Right lobe of liver (tissue), 6 donors: ENCODE results near the gene GAL3ST3. TPM values are rescaled to one million over a fixed set of nuclear protein-coding genes. Genes with fewer than 3 reads are reported as not detected.
A peak's percentile ranks its signal among the peaks of the same experiment; 100 is the strongest.

Experiments
- ATAC-seq, 4 donors: fragments of 200-7000 bp; cut with Tn5 transposase; one replicate each; pipeline ENCODE4 v1.9.1; 2020; ENCODE audit warnings: mild to moderate bottlenecking in 4 of 4, moderate library complexity in 4 of 4
- DNase-seq, 3 donors: peaks; one replicate each; pipeline ENCODE4 v3.0.0-alpha.2; 2020
- H3K27ac ChIP-seq, 3 donors: fragments of 200-600 bp; one replicate each; pipeline ENCODE4 v1.8.0; 2022
- H3K27me3 ChIP-seq, 2 donors: fragments of 200-600 bp; one replicate each; pipeline ENCODE4 v1.8.0; 2022
- H3K36me3 ChIP-seq, 4 donors: fragments of 200-600 bp; sonication (generic) in 1 of 4; one replicate each; pipeline versions ENCODE4 v1.5.1 to v1.8.0; 2017 to 2022; ENCODE audit warnings: control low read depth in 1 of 4
- H3K4me1 ChIP-seq, 4 donors: fragments of 200-600 bp; sonication (generic) in 1 of 4; one replicate each; pipeline versions ENCODE4 v1.5.1 to v1.8.0; 2017 to 2022; ENCODE audit warnings: control low read depth in 1 of 4
- H3K4me3 ChIP-seq, 3 donors: fragments of 200-600 bp; one replicate each; pipeline ENCODE4 v1.8.0; 2022
- H3K9me3 ChIP-seq, 4 donors: fragments of 200-600 bp; sonication (generic) in 1 of 4; one replicate each; pipeline versions ENCODE4 v1.5.1 to v1.8.0; 2017 to 2022; ENCODE audit warnings: control low read depth in 1 of 4
- POLR2A ChIP-seq: fragments of 450-650 bp; IDR thresholded peaks from one replicate; pipeline ENCODE4 v1.6.1; 2017; ENCODE audit warnings: antibody characterized with exemption, mild to moderate bottlenecking
- WGBS: methylation state at CpG from one replicate; pipeline ENCODE4 v1.1.6; 2018; ENCODE audit warnings: low coverage, low lambda C conversion rate; ENCODE audit not compliant: insufficient coverage; ENCODE audit errors: missing lambda C conversion rate; 5-methylcytosine and 5-hydroxymethylcytosine counted together
- intact Hi-C, 2 donors: fragments of 100-400 bp; cut with DNase I; formaldehyde crosslinking; loops; one replicate each; pipeline versions ENCODE4 v1.11.2 to v1.14.1; 2022
- total RNA-seq, 6 experiments: library from RNA; depleted of rRNA in 2 of 6; stranded (reverse); fragments of >200 nt in 2 of 6; fragmentation: NEBNext Ultra II Directional in 3 of 6; extraction: Animal tissue kit (Norgen Biotek cat#: 25700) in 3 of 6; gene quantifications; one replicate each; pipeline versions ENCODE4 v1.1.0 to v1.2.4, GENCODE V29; 2016 to 2023
- TF ChIP-seq, protein P1 (sequence below), 4 donors: fragments of 200-600 bp in 3 of 4; fragments of 450-650 bp in 1 of 4; IDR thresholded peaks; one replicate each; pipeline versions ENCODE4 v1.5.1 to v1.8.0; 2016 to 2022; ENCODE audit warnings: antibody characterized with exemption in 4 of 4, mild to moderate bottlenecking in 2 of 4
- donor health status: DM: no; HTN: yes; CAD: no.
- donor health status: DM: no; HTN: no; CAD: no.
- donor health status: DM: no; HTN: no; CAD: no.
- donor health status: DM: no; HTN: yes; CAD: no.
- donor health status: DM: no; HTN: yes; CAD: no.

The GAL3ST3 gene
- total RNA-seq, 6 experiments from 2014 or later, result not detected

DNA sequence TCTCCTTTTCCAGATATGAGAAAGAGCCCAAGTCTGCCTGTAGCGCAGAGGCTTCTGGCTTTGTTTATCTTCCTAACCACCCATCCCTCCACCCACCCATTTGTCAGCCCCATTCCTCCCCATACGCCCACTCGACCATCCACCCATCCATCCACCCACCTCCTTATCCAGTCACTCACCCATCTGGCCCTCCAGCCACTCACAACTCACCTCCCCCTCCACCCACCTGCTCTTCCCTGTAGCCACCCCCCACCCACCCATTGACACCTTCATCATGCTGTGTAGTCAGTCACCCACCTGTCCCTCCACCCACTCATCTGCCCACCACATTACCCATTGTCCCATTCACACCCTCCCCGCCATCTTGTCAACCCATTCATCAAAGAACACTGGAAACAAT, 31.6 kb downstream of the GAL3ST3 start:
- Histone ChIP-seq H3K27me3 (peaks cover 0 to under 1% of the 10 kb centered on the region in 2 donors), H3K4me3 (no peak overlapping the region), H3K36me3 (no peaks in the 10 kb centered on the region), H3K9me3 (no peaks in the 10 kb centered on the region), H3K4me1 (no peaks in the 10 kb centered on the region), H3K27ac (no peak overlapping the region)
- 72% methylated on average over 4 of the region's 4 CpGs for WGBS
- intact Hi-C loops, result no loop called here
- no peak for DNase-seq
- TF ChIP-seq, protein P1, sequence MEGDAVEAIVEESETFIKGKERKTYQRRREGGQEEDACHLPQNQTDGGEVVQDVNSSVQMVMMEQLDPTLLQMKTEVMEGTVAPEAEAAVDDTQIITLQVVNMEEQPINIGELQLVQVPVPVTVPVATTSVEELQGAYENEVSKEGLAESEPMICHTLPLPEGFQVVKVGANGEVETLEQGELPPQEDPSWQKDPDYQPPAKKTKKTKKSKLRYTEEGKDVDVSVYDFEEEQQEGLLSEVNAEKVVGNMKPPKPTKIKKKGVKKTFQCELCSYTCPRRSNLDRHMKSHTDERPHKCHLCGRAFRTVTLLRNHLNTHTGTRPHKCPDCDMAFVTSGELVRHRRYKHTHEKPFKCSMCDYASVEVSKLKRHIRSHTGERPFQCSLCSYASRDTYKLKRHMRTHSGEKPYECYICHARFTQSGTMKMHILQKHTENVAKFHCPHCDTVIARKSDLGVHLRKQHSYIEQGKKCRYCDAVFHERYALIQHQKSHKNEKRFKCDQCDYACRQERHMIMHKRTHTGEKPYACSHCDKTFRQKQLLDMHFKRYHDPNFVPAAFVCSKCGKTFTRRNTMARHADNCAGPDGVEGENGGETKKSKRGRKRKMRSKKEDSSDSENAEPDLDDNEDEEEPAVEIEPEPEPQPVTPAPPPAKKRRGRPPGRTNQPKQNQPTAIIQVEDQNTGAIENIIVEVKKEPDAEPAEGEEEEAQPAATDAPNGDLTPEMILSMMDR (IDR thresholded peaks at IDR 0.05), result no peak
- TF ChIP-seq POLR2A, result no peak
- ATAC-seq, result no peak

GRCh38 chr11:66016793-66017177, 32.2 kb downstream of the GAL3ST3 start:
- H3K4me3 ChIP-seq, result no peak overlapping the region
- no peaks in the 10 kb centered on the region for H3K4me1 ChIP-seq
- no peak for ATAC-seq
- TF ChIP-seq, protein P1 (IDR thresholded peaks at IDR 0.05), result no peak
- TF ChIP-seq POLR2A, result no peak
- intact Hi-C loops, result no loop called here
- no peak for DNase-seq
- H3K9me3 ChIP-seq, result no peaks in the 10 kb centered on the region
- H3K27me3 ChIP-seq, result peaks cover 0 to 6% of the 10 kb centered on the region in 2 donors
- H3K27ac ChIP-seq, result no peak overlapping the region
- WGBS, result 67% methylated on average over 1 of the region's 10 CpGs
- H3K36me3 ChIP-seq, result no peaks in the 10 kb centered on the region

DNA sequence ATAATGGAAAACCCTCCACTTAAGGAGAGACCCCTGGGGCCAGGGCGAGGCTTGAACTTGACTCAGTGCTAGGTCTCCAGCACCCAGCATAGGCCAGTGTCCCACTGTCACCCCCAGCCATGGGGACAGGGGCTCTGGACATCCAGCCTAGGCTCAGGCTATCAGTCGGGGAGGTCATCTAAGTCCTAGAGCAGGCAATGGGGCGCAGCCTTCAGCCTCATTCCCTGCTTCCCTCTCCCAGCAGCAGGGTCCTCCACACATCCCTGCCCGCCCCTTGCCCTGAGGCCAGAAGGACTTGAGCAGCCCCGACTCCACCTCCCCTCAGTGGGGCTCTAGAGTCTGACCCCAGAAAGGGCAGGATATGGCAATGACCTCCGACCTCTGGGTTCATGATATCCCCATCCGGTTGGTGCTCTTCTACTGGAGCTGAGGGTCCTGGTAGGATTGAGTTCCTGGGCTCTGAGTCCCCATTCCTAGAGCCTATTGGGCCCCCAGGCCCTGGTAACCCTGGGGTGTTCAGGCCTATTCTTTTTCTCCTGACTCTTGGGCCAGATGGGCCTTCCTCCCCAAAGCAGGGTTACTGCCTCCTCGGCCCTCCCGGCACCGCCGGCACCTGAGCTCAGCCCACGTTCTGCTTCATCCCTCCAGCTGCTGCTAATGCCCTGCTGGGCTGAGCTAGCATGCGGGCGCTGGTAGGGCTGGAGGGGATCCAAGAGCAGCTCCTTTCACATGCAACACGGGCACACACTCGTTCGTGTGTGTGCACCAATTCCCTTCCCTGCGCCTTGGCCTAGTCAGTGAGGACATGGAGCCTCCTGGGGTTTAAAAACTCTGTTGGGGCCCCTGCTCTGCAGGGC, 32.8 kb downstream of the GAL3ST3 start:
- ATAC-seq (no peak), DNase-seq (no peak)
- Histone ChIP-seq H3K27me3 (peaks cover 0 to 11% of the 10 kb centered on the region in 2 donors), H3K36me3 (no peaks in the 10 kb centered on the region), H3K9me3 (no peaks in the 10 kb centered on the region), H3K27ac (no peak overlapping the region), H3K4me1 (no peaks in the 10 kb centered on the region), H3K4me3 (no peak overlapping the region)
- no CpG with 5 or more reads among the region's 18 CpGs for WGBS
- intact Hi-C loops, result no loop called here
- TF ChIP-seq, protein P1 (IDR thresholded peaks at IDR 0.05), result no peak
- no peak for TF ChIP-seq POLR2A

- no peaks in the 10 kb centered on the region for H3K4me1 ChIP-seq
- TF ChIP-seq, protein P1 (IDR thresholded peaks at IDR 0.05), result no peak
- TF ChIP-seq POLR2A, result no peak
- H3K4me3 ChIP-seq, result no peak overlapping the region
- intact Hi-C loops, result no loop called here
- H3K9me3 ChIP-seq, result no peaks in the 10 kb centered on the region
- peaks cover 0 to 11% of the 10 kb centered on the region in 2 donors for H3K27me3 ChIP-seq
- H3K36me3 ChIP-seq, result no peaks in the 10 kb centered on the region
- DNase-seq (no peak), ATAC-seq (peak in 1 of 4 donors; percentile 17)
- no peak overlapping the region for H3K27ac ChIP-seq
- WGBS, result no CpG with 5 or more reads among the region's 7 CpGs
Observed at GRCh38 chr11:66015454-66015881, 33.5 kb downstream of the GAL3ST3 start.
